Muscle of back (tissue), 11 donors: Measurements from ENCODE around the gene FOXN3. TPM values are rescaled to one million over a fixed set of nuclear protein-coding genes. Genes with fewer than 3 reads are reported as not detected.
"Not testable (repeated sequence)": the region's sequence is repeated elsewhere in the genome, so short reads cannot be mapped to it uniquely, and the experiment has no call there.

Source experiments
- DNase-seq, 3 donors: peaks; one replicate each; pipeline versions ENCODE4 v3.0.0 to v3.0.0-alpha.2; 2013
- polyA plus RNA-seq, 10 donors: library from polyadenylated mRNA; unstranded; fragments of 120-200 nt; gene quantifications; one replicate each; pipeline ENCODE4 v1.2.1, GENCODE V29; 2013; ENCODE audit not compliant: insufficient read length in 10 of 10

The FOXN3 gene
- polyA plus RNA-seq, 10 donors, result 58.4 to 84.8 (median 68.2) TPM

DNA sequence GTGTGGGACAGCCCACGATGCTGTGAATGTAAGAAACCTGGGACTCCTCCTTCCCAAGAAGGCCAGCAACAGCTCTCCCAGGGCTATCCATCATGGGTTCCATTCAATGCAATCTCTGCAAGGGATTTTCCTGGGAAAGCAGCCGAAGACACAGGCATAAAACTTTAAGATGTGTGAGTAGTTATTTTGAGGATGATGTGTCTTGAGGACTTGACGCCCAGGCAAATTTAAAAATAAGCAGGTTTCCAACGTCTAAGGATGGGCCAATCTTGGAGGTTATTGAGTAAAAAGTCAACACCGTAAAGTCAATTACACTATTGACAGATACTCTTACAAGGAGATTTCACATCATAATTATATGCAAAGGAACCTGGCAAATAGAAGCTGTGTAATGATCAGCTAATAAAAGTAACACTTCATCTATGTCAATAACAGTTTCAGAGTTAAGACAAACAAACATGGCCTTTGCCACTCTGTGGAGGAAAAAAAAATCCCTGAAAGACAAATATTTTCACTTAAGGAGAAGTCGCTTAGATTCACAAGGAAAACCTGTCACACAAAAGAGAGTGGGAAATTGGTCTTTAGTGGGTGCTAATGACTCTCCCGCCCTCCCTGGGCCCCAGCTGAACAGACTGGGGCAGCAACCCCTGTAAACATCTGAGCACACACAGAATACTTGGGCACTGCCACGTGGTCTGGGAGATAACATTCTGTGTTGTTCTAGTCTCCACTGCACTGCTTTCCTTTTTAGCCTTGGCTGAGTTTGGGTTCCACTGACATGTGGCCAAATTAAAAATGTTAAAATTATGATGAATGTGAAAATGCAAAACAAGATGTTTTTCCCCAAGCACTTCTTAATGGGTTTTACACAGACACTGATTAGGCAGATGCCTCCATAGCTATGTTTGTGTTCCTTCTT, 240.9 kb downstream of the FOXN3 start:
- DNase-seq, result no peak

DNA sequence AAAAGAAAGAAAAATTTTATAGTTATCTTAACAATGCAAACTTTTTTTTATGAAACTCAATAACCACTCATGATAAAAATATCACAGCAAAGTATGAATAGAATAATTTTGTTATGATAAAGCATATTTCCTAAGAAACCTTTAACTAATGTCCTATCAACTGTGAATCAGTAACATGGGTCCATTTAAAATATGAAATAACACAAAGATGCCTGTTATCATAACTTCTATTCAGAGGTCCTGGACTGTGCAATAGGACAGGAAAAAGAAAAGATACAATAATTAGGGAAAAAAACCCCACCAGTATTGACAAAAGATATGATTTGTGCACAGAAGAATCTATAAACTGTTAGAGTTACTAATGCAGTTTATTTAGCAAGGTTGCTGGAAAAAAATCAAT, 245.4 kb downstream of the FOXN3 start:
- no peak for DNase-seq

DNA sequence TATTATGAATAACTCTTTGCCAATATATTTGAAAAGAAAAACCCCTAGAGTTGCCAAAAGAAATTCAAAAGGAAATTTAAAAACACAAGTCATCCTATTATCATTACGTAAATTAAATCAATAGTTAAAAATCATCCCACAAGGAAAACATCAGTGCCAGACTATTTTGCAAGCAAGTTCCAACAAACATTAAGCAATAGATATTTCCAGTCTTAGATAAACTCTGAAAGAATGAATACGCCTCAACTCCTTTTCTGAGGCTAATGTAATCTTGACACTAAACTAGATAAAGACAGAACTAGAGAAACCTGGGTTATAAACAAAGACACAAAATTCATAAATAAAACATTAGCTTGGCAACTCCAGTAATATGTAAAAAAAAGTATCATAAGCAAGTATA, 245.9 kb downstream of the FOXN3 start:
- peak in 1 of 3 donors; percentile 36 for DNase-seq

- no peak for DNase-seq
Observed at GRCh38 chr14:89167705-89168104, 249.3 kb downstream of the FOXN3 start.

DNA sequence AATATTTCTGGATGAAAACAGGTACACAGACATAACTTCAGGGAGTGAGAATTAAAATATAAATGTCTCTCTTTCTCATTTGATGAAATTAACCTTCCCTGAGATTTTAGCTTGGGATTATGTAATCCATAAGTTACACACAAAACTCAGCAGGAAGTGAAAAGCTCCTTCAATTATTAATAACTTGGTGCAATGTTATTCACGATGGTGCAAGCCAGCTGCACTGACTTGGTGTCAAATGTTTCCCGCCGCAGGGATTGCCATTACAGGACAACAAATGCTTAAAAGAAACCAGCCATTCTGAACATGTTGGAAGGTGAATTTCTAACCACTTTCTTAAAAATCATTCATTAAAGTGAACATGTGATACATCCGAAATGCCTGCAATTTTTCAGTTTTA, 250.4 kb downstream of the FOXN3 start:
- no peak for DNase-seq

- DNase-seq, result peak in 1 of 3 donors; percentile 49
Observed at GRCh38 chr14:89165189-89166181, 251.5 kb downstream of the FOXN3 start.

DNA sequence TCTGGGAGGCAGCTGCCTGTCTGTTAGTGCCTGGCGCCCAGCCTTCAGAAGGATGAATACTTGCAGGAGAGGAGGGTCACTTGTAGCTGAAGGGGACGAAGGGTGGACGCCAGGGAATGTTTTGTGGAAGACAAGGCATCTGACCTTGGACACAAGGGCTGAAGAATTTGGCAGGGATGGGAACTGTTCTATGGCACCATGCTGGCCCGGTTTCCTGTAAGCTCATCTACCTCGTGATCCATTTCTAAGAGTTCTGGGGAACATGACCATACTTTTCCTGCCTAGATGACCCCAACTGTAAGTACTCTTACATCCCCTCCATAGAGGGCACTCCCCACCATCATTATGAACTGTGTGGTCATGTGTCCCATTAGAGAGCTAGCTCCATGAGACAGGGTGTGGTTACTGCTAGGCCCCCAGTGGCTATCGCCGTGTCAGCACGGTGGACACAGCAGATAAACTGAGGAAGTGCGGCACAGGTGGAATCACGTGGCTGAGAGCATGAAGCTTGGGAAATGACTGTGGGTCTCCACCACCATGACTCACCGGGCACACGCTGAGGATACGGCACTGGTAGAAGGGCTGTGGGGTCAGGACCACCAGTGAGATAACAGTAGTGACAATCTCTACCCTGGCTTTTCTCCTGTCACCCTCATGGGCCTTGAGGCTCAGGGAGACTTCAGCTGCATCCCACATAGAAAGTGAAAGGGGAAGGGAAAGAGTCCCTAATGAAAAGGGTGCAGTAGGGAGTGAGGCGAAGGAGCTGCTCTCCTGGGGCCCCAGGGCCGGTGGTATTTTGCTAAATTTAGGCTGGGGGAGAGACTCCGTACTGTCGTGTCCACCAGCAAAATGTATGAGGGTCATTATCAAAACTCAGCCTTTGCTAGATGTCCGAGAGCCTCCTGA, 252.6 kb downstream of the FOXN3 start:
- DNase-seq, result no peak

GRCh38 chr14:89163031-89163636, 253.9 kb downstream of the FOXN3 start:
- DNase-seq, result no peak

DNA sequence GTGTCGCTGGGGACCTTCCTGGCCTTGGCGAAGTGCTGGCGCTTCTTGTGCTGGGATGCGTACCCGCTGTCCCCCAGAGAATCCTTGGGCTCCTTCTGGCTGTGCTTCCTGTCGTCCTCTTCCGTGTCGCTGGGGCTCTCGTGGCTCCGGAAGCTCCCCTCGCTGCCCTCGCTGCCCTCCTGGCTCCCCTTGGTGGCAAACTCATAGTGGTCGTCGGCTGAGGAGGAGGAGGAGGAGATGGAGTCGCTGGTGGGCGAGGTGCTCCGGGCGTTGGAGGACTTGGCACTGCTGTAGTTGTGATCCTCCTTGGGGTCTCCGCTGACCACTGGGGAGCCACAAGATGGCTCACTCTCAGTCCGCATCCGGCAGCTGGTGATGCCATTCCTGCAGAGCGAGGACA, 254.4 kb downstream of the FOXN3 start:
- DNase-seq, result no peak

DNA sequence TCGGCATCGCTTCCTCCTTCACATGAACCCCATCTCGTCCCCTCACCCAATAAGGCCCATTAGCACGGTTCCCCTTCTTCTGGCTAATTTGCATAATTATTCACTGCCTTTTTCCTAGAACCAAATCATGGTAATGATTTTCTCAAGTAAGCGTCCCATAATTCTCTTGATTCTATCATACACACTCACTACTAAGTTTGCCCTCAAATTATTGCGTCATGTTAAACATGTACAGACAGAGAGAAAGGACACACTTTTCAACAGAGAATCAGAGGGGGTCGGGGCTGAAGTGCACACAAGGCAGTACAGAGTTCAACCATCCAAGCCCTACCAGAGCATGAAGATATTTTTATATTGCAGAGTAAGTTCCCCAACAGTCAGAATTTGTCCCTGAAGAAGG, 256.6 kb downstream of the FOXN3 start:
- DNase-seq, result no peak

DNA sequence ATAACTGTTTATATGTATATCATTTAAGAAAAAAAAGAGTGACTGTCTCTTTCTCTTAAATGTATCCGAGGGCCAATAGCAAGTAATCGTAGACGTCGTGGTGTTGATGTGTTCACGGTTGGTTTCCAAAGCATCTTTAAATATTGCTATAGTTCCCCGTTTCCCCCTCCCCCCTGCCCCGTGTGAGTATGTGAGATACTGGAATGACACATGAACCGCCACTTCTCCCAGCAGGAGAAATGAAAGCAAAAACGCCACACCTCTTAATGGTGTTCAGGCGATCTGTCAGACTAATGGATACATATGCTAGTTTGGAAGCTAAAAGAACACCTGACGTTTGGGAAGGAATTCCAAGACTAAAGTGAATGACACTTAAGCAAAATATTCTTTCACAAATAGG, 258.3 kb downstream of the FOXN3 start:
- no peak for DNase-seq

- not testable (repeated sequence) for DNase-seq
Observed at GRCh38 chr14:89158104-89158503, 258.9 kb downstream of the FOXN3 start.

DNA sequence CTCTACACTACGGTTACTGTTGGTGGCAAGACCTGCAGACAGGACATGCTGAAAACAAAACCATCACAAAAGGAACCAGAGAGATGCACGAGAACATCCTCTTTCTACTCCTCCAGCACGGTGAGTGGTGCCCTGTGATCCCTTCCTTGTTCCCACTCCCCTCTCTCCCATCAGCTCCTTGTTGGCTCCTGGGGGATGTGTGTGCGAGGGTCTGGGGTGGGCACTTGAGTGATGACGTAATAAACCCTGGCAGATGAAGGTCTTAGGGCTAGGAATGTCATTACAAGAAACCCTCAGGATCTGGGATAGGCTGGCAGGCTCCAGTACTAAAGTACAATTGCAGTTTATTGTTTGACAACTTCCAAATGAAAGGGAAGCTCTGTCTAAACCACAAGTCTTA, 261.5 kb downstream of the FOXN3 start:
- no peak for DNase-seq

- DNase-seq, result not testable (repeated sequence)
Observed at GRCh38 chr14:89151693-89152092, 265.3 kb downstream of the FOXN3 start.

- DNase-seq, result no peak
Observed at GRCh38 chr14:89146274-89146673, 270.8 kb downstream of the FOXN3 start.

- no peak for DNase-seq
Observed at GRCh38 chr14:89144642-89145041, 272.4 kb downstream of the FOXN3 start.

GRCh38 chr14:89144066-89144465, 273.0 kb downstream of the FOXN3 start:
- DNase-seq, result no peak

DNA sequence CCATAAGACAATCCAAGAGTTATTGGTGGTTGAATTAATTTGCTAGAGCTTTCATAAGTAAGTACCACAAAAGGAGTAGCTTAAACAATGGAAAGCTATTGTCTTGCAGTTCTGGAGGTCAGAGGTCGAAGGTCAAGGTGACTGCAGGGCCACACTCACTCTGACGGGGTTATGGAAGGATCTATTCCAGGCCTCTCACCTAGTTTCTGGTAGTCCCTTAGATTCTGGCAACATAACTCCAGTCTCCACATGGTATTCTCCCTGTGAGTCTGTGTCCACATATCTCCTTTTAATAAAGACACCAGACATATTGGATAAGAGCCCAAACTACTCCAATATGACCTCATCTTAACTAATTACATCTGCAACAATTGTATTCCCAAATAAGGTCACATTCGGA, 273.4 kb downstream of the FOXN3 start:
- no peak for DNase-seq

- no peak for DNase-seq
Observed at GRCh38 chr14:89142366-89142765, 274.7 kb downstream of the FOXN3 start.

DNA sequence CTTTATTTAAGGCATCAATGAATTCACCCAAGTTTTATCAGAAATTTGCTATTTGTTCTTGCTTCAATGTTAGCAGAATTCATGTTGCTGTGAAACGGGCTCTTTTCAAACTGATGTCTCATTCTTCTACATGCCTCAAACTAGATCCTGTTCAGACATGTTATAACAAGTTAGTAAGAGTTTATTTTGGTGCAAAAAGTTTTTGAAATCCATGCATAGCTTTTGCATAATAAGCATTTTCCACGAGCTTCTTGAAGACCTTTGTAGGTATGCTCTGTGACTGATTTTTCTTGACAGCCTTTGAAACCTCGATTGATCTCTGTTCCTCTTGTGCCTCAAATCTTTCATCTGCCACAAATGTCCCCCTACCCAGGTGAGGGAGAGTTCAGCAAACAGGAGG, 275.2 kb downstream of the FOXN3 start:
- no peak for DNase-seq

- no peak for DNase-seq
Observed at GRCh38 chr14:89140326-89140725, 276.7 kb downstream of the FOXN3 start.
